ENCODE results near the gene EIF5AL1.
"Not testable (repeated sequence)": the region's sequence is repeated elsewhere in the genome, so short reads cannot be mapped to it uniquely, and the experiment has no call there.

EIF5AL1 gene

GRCh38 chr10:79538311-79538710 lies 26.0 kb downstream of the EIF5AL1 start:
- H3K27ac ChIP-seq (ENCODE audit: extremely low read depth, low read depth, low read length); H3K9me3 ChIP-seq (ENCODE audit: control insufficient read depth, insufficient read depth, low read depth, low read length); H3K36me3 ChIP-seq (ENCODE audit: control insufficient read depth in 2 of 2, insufficient read depth in 1 of 2, low read length in 2 of 2); H3K4me3 ChIP-seq (ENCODE audit: low read depth, low read length); POLR2A ChIA-PET; H3K4me1 ChIP-seq (ENCODE audit: control insufficient read depth, insufficient read depth, low read length): not testable (repeated sequence)
- CTCF ChIA-PET: interaction anchor here (0.8 to 1.6 kb wide), 4 partner anchors 17 to 509 kb away, joined by 3 to 5 read pairs (median 4); no protein-coding TSS in a partner anchor
- TF ChIP-seq ZNF23 (tag by site-specific recombination; IDR thresholded peaks at IDR 0.05; ENCODE audit: borderline replicate concordance): peak; percentile 44; the same call in 1 of the 2 replicates

- POLR2A ChIA-PET; H3K4me1 ChIP-seq (ENCODE audit: control insufficient read depth, insufficient read depth, low read length); CTCF ChIA-PET; H3K27ac ChIP-seq (ENCODE audit: extremely low read depth, low read depth, low read length); H3K36me3 ChIP-seq (ENCODE audit: control insufficient read depth in 2 of 2, insufficient read depth in 1 of 2, low read length in 2 of 2); H3K9me3 ChIP-seq (ENCODE audit: control insufficient read depth, insufficient read depth, low read depth, low read length); H3K4me3 ChIP-seq (ENCODE audit: low read depth, low read length): not testable (repeated sequence)
Observed at GRCh38 chr10:79540930-79541329, 28.6 kb downstream of the EIF5AL1 start.

GRCh38 chr10:79542626-79543025 lies 30.3 kb downstream of the EIF5AL1 start:
- H3K4me3 ChIP-seq (ENCODE audit: low read depth, low read length): no peak overlapping the region
- TF ChIP-seq SCRT1 (tag by site-specific recombination; IDR thresholded peaks at IDR 0.05; ENCODE audit: borderline replicate concordance) (no peak), BCL6B (tag by site-specific recombination; IDR thresholded peaks at IDR 0.05) (no peak), ZNF175 (tag by site-specific recombination; IDR thresholded peaks at IDR 0.05) (no peak), ZNF37A (tag by site-specific recombination; IDR thresholded peaks at IDR 0.05) (no peak), ZNF488 (tag by site-specific recombination; IDR thresholded peaks at IDR 0.05) (no peak), GLIS2 (tag by site-specific recombination; IDR thresholded peaks at IDR 0.05) (no peak), ZNF704 (tag by site-specific recombination; IDR thresholded peaks at IDR 0.05) (no peak), HOXA7 (CRISPR knock-in tag; IDR thresholded peaks at IDR 0.05; ENCODE audit: borderline replicate concordance) (no peak), ZNF324 (tag by site-specific recombination; IDR thresholded peaks at IDR 0.05) (no peak)
- H3K9me3 ChIP-seq (ENCODE audit: control insufficient read depth, insufficient read depth, low read depth, low read length): no peaks in the 10 kb centered on the region
- no peaks in the 10 kb centered on the region for H3K36me3 ChIP-seq (ENCODE audit: control insufficient read depth in 2 of 2, insufficient read depth in 1 of 2, low read length in 2 of 2)
- ChIA-PET POLR2A (no interaction called here), CTCF (no interaction called here)
- H3K4me1 ChIP-seq (ENCODE audit: control insufficient read depth, insufficient read depth, low read length): no peaks in the 10 kb centered on the region
- no peak overlapping the region for H3K27ac ChIP-seq (ENCODE audit: extremely low read depth, low read depth, low read length)

- H3K36me3 ChIP-seq (ENCODE audit: control insufficient read depth in 2 of 2, insufficient read depth in 1 of 2, low read length in 2 of 2); H3K4me1 ChIP-seq (ENCODE audit: control insufficient read depth, insufficient read depth, low read length); H3K9me3 ChIP-seq (ENCODE audit: control insufficient read depth, insufficient read depth, low read depth, low read length); H3K4me3 ChIP-seq (ENCODE audit: low read depth, low read length); H3K27ac ChIP-seq (ENCODE audit: extremely low read depth, low read depth, low read length); POLR2A ChIA-PET; CTCF ChIA-PET: not testable (repeated sequence)
Observed at GRCh38 chr10:79544408-79544807, 32.1 kb downstream of the EIF5AL1 start.

GRCh38 chr10:79544926-79545659 lies 32.8 kb downstream of the EIF5AL1 start:
- H3K36me3 ChIP-seq (ENCODE audit: control insufficient read depth in 2 of 2, insufficient read depth in 1 of 2, low read length in 2 of 2); H3K27ac ChIP-seq (ENCODE audit: extremely low read depth, low read depth, low read length); H3K4me1 ChIP-seq (ENCODE audit: control insufficient read depth, insufficient read depth, low read length); H3K9me3 ChIP-seq (ENCODE audit: control insufficient read depth, insufficient read depth, low read depth, low read length); CTCF ChIA-PET; POLR2A ChIA-PET; H3K4me3 ChIP-seq (ENCODE audit: low read depth, low read length): not testable (repeated sequence)

- H3K4me3 ChIP-seq (ENCODE audit: low read depth, low read length); H3K27ac ChIP-seq (ENCODE audit: extremely low read depth, low read depth, low read length); H3K9me3 ChIP-seq (ENCODE audit: control insufficient read depth, insufficient read depth, low read depth, low read length); H3K36me3 ChIP-seq (ENCODE audit: control insufficient read depth in 2 of 2, insufficient read depth in 1 of 2, low read length in 2 of 2); POLR2A ChIA-PET; H3K4me1 ChIP-seq (ENCODE audit: control insufficient read depth, insufficient read depth, low read length): not testable (repeated sequence)
- CTCF ChIA-PET: interaction anchor here (0.6 to 0.8 kb wide), 2 partner anchors 10 to 44 kb away, joined by 3 to 4 read pairs; no protein-coding TSS in a partner anchor
Observed at GRCh38 chr10:79547128-79547527, 34.8 kb downstream of the EIF5AL1 start.

Data from HEK293 (cell line).